SK-N-SH treated with all-trans-retinoic acid at 6 μM for 48 hours (cell line): ENCODE measurements around the gene GNAQ.

Experiments used
- BACH2 ChIP-seq: fragments of 250-450 bp; sonication (Bioruptor Pico); IDR thresholded peaks from 2 replicates; pipeline ENCODE4 v1.9.0; 2021; ENCODE audit warnings: mild to moderate bottlenecking, borderline replicate concordance
- CSDC2 ChIP-seq: fragments of 250-450 bp; sonication (Bioruptor Pico); IDR thresholded peaks from 2 replicates; pipeline ENCODE4 v1.5.0; 2020; ENCODE audit warnings: mild to moderate bottlenecking, moderate library complexity
- GLIS3 ChIP-seq: fragments of 250-450 bp; sonication (Bioruptor Pico); IDR thresholded peaks from 2 replicates; pipeline ENCODE4 v1.5.0; 2020; ENCODE audit warnings: mild to moderate bottlenecking, moderate library complexity
- ZC3H10 ChIP-seq: fragments of 250-450 bp; sonication (Bioruptor Pico); IDR thresholded peaks from 2 replicates; pipeline ENCODE4 v1.5.1; 2021; ENCODE audit warnings: mild to moderate bottlenecking, moderate library complexity
- ZFP3 ChIP-seq: fragments of 250-450 bp; sonication (Bioruptor Pico); IDR thresholded peaks from 2 replicates; pipeline ENCODE4 v1.5.0; 2020; ENCODE audit warnings: mild to moderate bottlenecking, moderate library complexity
- ZFP30 ChIP-seq: fragments of 450-650 bp; formaldehyde crosslinking; IDR thresholded peaks from 2 replicates; pipeline ENCODE4 v1.5.0; 2022; ENCODE audit warnings: mild to moderate bottlenecking, moderate library complexity

GRCh38 chr9:77896269-77896937, 135.2 kb downstream of the GNAQ start:
- TF ChIP-seq ZFP3 (CRISPR knock-in tag): no peak
- no peak for TF ChIP-seq ZFP30 (CRISPR knock-in tag)
- TF ChIP-seq CSDC2: no peak
- TF ChIP-seq GLIS3 (CRISPR knock-in tag): no peak
- no peak for TF ChIP-seq BACH2 (CRISPR knock-in tag)
- no peak for TF ChIP-seq ZC3H10 (CRISPR knock-in tag)
